Dendritic cell treated with granulocyte-macrophage colony-stimulating factor and Interleukin-4, amounts not matched to agents 40 ng/mL and 50 ng/mL, for 4 days (primary cell): ENCODE results near the gene ACTRT2.

ENCODE experiments used
- H3K27ac Mint-ChIP-seq: one replicate; pipeline ENCODE4 v1.8.0; 2022; ENCODE audit warnings: mild to moderate bottlenecking, mixed read lengths
- H3K27me3 Mint-ChIP-seq: one replicate; pipeline ENCODE4 v1.8.0; 2022; ENCODE audit warnings: mild to moderate bottlenecking, mixed read lengths
- H3K36me3 Mint-ChIP-seq: one replicate; pipeline ENCODE4 v1.8.0; 2022; ENCODE audit warnings: low read depth, mixed read lengths
- H3K4me1 Mint-ChIP-seq: one replicate; pipeline ENCODE4 v1.8.0; 2022; ENCODE audit warnings: low read depth, mixed read lengths
- H3K4me3 Mint-ChIP-seq: one replicate; pipeline ENCODE4 v1.8.0; 2022; ENCODE audit warnings: mild to moderate bottlenecking, moderate library complexity, mixed read lengths
- H3K9me3 Mint-ChIP-seq: one replicate; pipeline ENCODE4 v1.8.0; 2022; ENCODE audit warnings: mixed read lengths
- intact Hi-C: fragments of 100-400 bp; cut with micrococcal nuclease; formaldehyde crosslinking; loops from one replicate; pipeline ENCODE4 v1.15.0; 2022

ACTRT2 gene

GRCh38 chr1:3033040-3033789 lies 11.9 kb downstream of the ACTRT2 start:
- Mint-ChIP-seq H3K4me3 (no peak overlapping the region), H3K4me1 (no peaks in the 10 kb centered on the region), H3K27me3 (peaks cover 2% of the 10 kb centered on the region), H3K9me3 (no peaks in the 10 kb centered on the region), H3K27ac (no peak overlapping the region), H3K36me3 (no peaks in the 10 kb centered on the region)
- intact Hi-C loops, result no loop called here

- Mint-ChIP-seq H3K4me3 (no peak overlapping the region), H3K36me3 (no peaks in the 10 kb centered on the region), H3K9me3 (no peaks in the 10 kb centered on the region), H3K4me1 (no peaks in the 10 kb centered on the region), H3K27ac (no peak overlapping the region), H3K27me3 (peaks cover under 1% of the 10 kb centered on the region)
- intact Hi-C loops, result no loop called here
Observed at GRCh38 chr1:3033790-3034090, 12.5 kb downstream of the ACTRT2 start.

GRCh38 chr1:3034162-3034561 lies 12.9 kb downstream of the ACTRT2 start:
- no peak overlapping the region for H3K27ac Mint-ChIP-seq
- no peaks in the 10 kb centered on the region for H3K27me3 Mint-ChIP-seq
- intact Hi-C loops, result no loop called here
- H3K36me3 Mint-ChIP-seq, result no peaks in the 10 kb centered on the region
- no peak overlapping the region for H3K4me3 Mint-ChIP-seq
- no peaks in the 10 kb centered on the region for H3K9me3 Mint-ChIP-seq
- H3K4me1 Mint-ChIP-seq, result no peaks in the 10 kb centered on the region

- Mint-ChIP-seq H3K27me3 (no peaks in the 10 kb centered on the region), H3K36me3 (no peaks in the 10 kb centered on the region), H3K4me3 (no peak overlapping the region), H3K9me3 (no peaks in the 10 kb centered on the region), H3K4me1 (no peaks in the 10 kb centered on the region), H3K27ac (no peak overlapping the region)
- intact Hi-C loops, result no loop called here
Observed at GRCh38 chr1:3034728-3035562, 13.7 kb downstream of the ACTRT2 start.

- Mint-ChIP-seq H3K27me3 (no peaks in the 10 kb centered on the region), H3K36me3 (no peaks in the 10 kb centered on the region), H3K4me3 (no peak overlapping the region), H3K4me1 (no peaks in the 10 kb centered on the region), H3K9me3 (no peaks in the 10 kb centered on the region), H3K27ac (no peak overlapping the region)
- intact Hi-C loops, result no loop called here
Observed at GRCh38 chr1:3035563-3036446, 14.5 kb downstream of the ACTRT2 start.

GRCh38 chr1:3036447-3037280 lies 15.4 kb downstream of the ACTRT2 start:
- H3K4me3 Mint-ChIP-seq, result no peak overlapping the region
- no peaks in the 10 kb centered on the region for H3K4me1 Mint-ChIP-seq
- intact Hi-C loops, result no loop called here
- H3K27ac Mint-ChIP-seq, result no peak overlapping the region
- H3K36me3 Mint-ChIP-seq, result no peaks in the 10 kb centered on the region
- H3K27me3 Mint-ChIP-seq, result no peaks in the 10 kb centered on the region
- no peaks in the 10 kb centered on the region for H3K9me3 Mint-ChIP-seq

- no peaks in the 10 kb centered on the region for H3K36me3 Mint-ChIP-seq
- no peak overlapping the region for H3K27ac Mint-ChIP-seq
- no peak overlapping the region for H3K4me3 Mint-ChIP-seq
- H3K9me3 Mint-ChIP-seq, result no peaks in the 10 kb centered on the region
- no peaks in the 10 kb centered on the region for H3K4me1 Mint-ChIP-seq
- H3K27me3 Mint-ChIP-seq, result peaks cover 3% of the 10 kb centered on the region
- intact Hi-C loops, result no loop called here
Observed at GRCh38 chr1:3037281-3038040, 16.2 kb downstream of the ACTRT2 start.

GRCh38 chr1:3038113-3038551 lies 16.9 kb downstream of the ACTRT2 start:
- H3K4me3 Mint-ChIP-seq, result no peak overlapping the region
- H3K27ac Mint-ChIP-seq, result no peak overlapping the region
- no peaks in the 10 kb centered on the region for H3K4me1 Mint-ChIP-seq
- intact Hi-C loops, result no loop called here
- H3K9me3 Mint-ChIP-seq, result no peaks in the 10 kb centered on the region
- H3K36me3 Mint-ChIP-seq, result no peaks in the 10 kb centered on the region
- H3K27me3 Mint-ChIP-seq, result peaks cover 4% of the 10 kb centered on the region

GRCh38 chr1:3038571-3039181 lies 17.4 kb downstream of the ACTRT2 start:
- no peak overlapping the region for H3K4me3 Mint-ChIP-seq
- no peaks in the 10 kb centered on the region for H3K36me3 Mint-ChIP-seq
- H3K9me3 Mint-ChIP-seq, result no peaks in the 10 kb centered on the region
- peaks cover 4% of the 10 kb centered on the region for H3K27me3 Mint-ChIP-seq
- no peak overlapping the region for H3K27ac Mint-ChIP-seq
- intact Hi-C loops, result no loop called here
- H3K4me1 Mint-ChIP-seq, result no peaks in the 10 kb centered on the region

- Mint-ChIP-seq H3K4me1 (no peaks in the 10 kb centered on the region), H3K36me3 (no peaks in the 10 kb centered on the region), H3K27ac (no peak overlapping the region), H3K9me3 (no peaks in the 10 kb centered on the region), H3K27me3 (peaks cover 4% of the 10 kb centered on the region), H3K4me3 (no peak overlapping the region)
- intact Hi-C loops, result no loop called here
Observed at GRCh38 chr1:3040004-3040403, 18.7 kb downstream of the ACTRT2 start.

- Mint-ChIP-seq H3K4me1 (no peaks in the 10 kb centered on the region), H3K4me3 (no peak overlapping the region), H3K36me3 (no peaks in the 10 kb centered on the region), H3K27ac (no peak overlapping the region), H3K27me3 (peaks cover 4% of the 10 kb centered on the region), H3K9me3 (no peaks in the 10 kb centered on the region)
- intact Hi-C loops, result no loop called here
Observed at GRCh38 chr1:3042481-3042880, 21.2 kb downstream of the ACTRT2 start.

GRCh38 chr1:3049164-3049563 lies 27.9 kb downstream of the ACTRT2 start:
- Mint-ChIP-seq H3K9me3 (peaks cover 10% of the 10 kb centered on the region), H3K4me1 (no peaks in the 10 kb centered on the region), H3K27ac (no peak overlapping the region), H3K27me3 (peaks cover 3% of the 10 kb centered on the region), H3K4me3 (no peak overlapping the region), H3K36me3 (no peaks in the 10 kb centered on the region)
- intact Hi-C loops, result no loop called here
